Thyroid gland (tissue), 4 donors: ENCODE results near the gene BMP2K.

Experiments
- POLR2A ChIP-seq, 2 donors: fragments of 450-650 bp; IDR thresholded peaks; one replicate each; pipeline ENCODE4 v1.6.1; 2017; ENCODE audit warnings: antibody characterized with exemption in 2 of 2, mild to moderate bottlenecking in 2 of 2, moderate library complexity in 1 of 2
- TF ChIP-seq, protein P1 (sequence below), 6 experiments: fragments of 200-600 bp in 3 of 6; fragments of 450-650 bp in 3 of 6; sonication (generic) in 3 of 6; IDR thresholded peaks; one replicate each; pipeline ENCODE4 v1.5.1; 2016 to 2019; ENCODE audit warnings: antibody characterized with exemption in 6 of 6, mild to moderate bottlenecking in 2 of 6, inconsistent platforms in 1 of 6, moderate library complexity in 1 of 6

DNA sequence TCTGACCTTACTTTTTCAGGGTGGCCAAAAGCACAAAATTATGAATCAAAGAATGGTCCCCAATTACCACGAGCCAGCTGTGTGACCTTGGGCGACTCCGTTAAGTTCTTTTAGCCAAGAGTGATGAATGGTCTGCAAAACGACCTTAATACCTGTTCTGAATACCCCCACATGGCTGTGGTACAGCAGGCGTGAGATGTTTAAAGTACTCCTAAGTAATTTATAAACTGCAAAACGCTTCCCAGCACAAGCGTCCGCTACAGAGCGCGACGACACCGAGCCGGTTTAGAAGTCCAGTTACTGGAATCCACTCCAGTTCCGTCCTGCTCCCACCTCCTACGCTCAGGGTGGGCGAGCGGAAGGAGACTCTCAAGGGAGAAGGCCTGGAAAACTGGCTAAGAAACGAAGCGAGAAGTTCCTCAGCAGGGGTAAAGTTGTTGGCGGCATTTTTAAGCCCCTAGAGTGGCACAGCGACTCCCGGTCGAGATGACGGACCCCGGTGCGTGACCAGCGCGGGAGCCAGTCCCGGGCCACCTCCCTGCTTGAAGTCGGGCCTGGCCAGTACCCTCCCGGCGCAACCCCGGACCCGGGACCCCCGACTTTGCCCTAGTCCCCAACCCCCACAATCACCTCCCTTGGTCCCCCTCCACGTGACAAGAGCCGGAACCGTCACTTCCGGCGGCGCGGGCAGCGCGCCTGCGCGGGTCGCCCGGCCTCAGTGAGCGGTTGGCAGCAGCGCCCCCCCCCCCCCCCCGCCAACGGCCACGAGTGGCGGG is 659 bp upstream of the BMP2K start:
- TF ChIP-seq, protein P1, sequence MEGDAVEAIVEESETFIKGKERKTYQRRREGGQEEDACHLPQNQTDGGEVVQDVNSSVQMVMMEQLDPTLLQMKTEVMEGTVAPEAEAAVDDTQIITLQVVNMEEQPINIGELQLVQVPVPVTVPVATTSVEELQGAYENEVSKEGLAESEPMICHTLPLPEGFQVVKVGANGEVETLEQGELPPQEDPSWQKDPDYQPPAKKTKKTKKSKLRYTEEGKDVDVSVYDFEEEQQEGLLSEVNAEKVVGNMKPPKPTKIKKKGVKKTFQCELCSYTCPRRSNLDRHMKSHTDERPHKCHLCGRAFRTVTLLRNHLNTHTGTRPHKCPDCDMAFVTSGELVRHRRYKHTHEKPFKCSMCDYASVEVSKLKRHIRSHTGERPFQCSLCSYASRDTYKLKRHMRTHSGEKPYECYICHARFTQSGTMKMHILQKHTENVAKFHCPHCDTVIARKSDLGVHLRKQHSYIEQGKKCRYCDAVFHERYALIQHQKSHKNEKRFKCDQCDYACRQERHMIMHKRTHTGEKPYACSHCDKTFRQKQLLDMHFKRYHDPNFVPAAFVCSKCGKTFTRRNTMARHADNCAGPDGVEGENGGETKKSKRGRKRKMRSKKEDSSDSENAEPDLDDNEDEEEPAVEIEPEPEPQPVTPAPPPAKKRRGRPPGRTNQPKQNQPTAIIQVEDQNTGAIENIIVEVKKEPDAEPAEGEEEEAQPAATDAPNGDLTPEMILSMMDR (IDR thresholded peaks at IDR 0.05), result no peak
- TF ChIP-seq POLR2A (IDR thresholded peaks at IDR 0.05), result peak in 1 of 2 donors; percentile 53
